ENCODE results near the gene CYP4F22. TPM values are rescaled to one million over a fixed set of nuclear protein-coding genes. Genes with fewer than 3 reads are reported as not detected.
"Not testable (repeated sequence)": the region's sequence is repeated elsewhere in the genome, so short reads cannot be mapped to it uniquely, and the experiment has no call there.

The CYP4F22 gene
- total RNA-seq, 1 donor from 2014 or later = not detected

DNA sequence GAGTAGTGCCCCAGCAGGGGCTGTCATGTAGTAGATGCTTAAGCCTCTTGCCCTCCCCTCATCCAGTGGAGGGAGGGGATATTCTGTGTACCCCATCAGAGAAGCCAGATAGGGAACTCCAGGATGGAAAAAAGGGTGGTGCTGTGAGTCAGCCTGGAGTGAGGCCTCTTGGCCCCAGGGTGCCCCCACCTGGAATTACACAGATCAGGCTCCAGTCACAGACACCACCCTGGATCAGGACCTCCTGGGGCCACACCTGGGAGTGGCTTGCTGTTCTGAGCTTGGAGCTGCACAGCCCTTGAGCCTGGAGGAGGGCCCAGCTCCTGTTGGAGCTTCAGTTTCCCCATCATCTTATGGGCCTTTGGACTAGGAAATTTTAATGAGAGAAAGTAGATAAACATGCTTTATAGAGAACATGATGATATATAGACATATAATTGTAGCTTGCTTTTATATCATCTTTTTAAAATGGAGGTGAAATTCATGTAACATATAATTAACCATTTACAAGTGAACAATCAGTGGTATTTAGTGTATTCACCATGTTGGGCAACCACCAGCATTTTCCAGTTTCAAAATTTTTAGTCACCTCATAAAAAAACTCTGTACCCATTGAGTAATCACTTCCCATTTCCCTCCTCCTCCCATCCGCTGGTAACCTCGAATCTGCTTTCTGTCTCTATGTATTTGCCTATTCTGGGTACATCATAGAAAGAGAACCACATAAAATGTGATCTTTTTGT lies 24.6 kb downstream of the CYP4F22 start:
- intact Hi-C loops (cut with micrococcal nuclease) = loop anchor here (1.0 to 2.0 kb wide), 3 partner anchors 18 to 66 kb away; no protein-coding TSS in a partner anchor
- DNase-seq (ENCODE audit: low spot score) = no peak
- Mint-ChIP-seq H3K36me3 (ENCODE audit: low read depth) (no peaks in the 10 kb centered on the region), H3K27ac (peak overlapping the region; percentile 8), H3K9me3 (peaks cover 13% of the 10 kb centered on the region), H3K4me3 (no peak overlapping the region), H3K4me1 (ENCODE audit: low read depth) (peaks cover 29% of the 10 kb centered on the region), H3K27me3 (ENCODE audit: insufficient read depth) (peaks cover 7% of the 10 kb centered on the region)

DNA sequence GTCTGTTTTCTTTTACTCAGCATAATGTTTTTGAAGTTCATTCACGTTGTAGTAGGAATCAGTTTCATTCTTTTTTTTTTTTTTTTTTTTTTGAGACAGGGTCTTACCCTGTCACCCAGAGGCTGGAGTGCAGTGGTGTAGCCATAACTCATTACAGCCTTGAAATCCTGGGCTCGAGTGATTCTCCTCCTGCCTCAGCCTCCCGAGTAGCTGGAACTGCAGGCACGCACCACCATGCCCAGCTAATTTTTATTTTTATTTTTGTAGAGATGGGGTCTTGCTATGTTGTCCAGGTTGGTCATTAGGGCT lies 25.2 kb downstream of the CYP4F22 start:
- not testable (repeated sequence) for H3K27me3 Mint-ChIP-seq (ENCODE audit: insufficient read depth); DNase-seq (ENCODE audit: low spot score); H3K4me3 Mint-ChIP-seq; H3K36me3 Mint-ChIP-seq (ENCODE audit: low read depth)
- Mint-ChIP-seq H3K27ac (peak overlapping the region; percentile 8), H3K4me1 (ENCODE audit: low read depth) (peaks cover 29% of the 10 kb centered on the region), H3K9me3 (peaks cover 18% of the 10 kb centered on the region)
- intact Hi-C loops (cut with micrococcal nuclease) = loop anchor here (1.0 to 2.0 kb wide), 3 partner anchors 17 to 66 kb away; no protein-coding TSS in a partner anchor

DNA sequence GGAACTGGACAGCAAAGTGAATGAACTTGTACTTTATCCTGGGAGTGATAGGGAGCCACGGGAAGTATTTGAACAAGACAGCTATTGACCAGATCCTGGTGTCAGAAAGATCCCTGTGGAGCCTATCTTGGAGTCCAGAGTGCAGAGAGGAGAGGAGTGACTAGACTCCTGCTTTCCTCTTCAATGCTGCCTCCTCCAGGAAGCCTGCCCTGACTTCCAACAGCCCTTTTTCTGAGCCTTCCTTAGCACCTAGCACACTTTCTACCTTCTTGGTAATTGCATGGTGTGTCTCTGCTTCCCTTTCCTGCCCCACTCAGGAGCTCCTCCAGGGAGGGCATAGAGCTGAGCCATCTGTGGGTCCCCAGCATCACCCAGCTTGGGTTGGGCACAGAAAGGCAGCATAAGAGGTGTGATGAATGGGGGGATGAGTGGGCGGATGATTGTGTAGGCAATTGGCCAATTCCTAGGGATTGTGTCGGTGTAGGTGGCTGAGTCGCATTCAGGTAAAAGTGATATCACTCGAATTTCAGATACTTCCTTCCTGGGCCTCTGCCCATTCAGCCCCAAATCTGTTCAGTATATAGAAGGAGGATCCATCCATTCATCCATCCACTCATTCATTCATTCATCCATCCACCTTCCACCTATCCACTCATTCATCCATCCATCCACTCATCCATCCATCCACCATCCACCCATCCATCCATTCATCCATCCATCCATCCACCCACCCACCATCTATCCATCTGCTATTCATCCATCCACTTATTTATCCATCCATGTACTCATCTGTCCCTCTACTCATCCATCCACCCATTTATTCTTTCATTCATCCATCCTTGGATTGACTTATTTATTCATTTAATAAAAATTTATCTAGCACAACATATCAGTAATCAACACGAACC lies 26.9 kb downstream of the CYP4F22 start:
- Mint-ChIP-seq H3K27ac (no peak overlapping the region), H3K36me3 (ENCODE audit: low read depth) (no peaks in the 10 kb centered on the region), H3K27me3 (ENCODE audit: insufficient read depth) (peaks cover 5% of the 10 kb centered on the region), H3K4me1 (ENCODE audit: low read depth) (peaks cover 29% of the 10 kb centered on the region), H3K4me3 (no peak overlapping the region), H3K9me3 (peaks cover 14% of the 10 kb centered on the region)
- DNase-seq (ENCODE audit: low spot score) = no peak
- intact Hi-C loops (cut with micrococcal nuclease) = no loop called here

DNA sequence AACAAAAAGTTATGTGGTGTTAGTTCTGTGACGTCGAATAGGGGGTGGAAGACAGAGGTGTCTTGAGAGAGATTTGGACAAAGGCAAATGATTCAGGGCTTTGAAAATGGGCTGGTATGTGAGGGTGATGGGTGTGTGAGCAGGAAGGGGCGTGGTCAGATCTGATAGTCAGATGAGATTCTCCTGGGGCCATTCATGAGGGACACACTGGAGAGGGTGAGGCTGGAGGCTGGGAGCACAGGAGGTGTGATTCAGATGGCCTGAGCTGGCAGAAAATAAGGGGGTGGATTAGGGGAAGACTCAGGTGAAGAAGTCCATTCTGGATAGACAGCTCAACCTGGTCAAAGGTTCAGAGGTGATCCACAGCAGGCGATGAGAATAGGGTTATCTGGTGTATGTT lies 28.0 kb downstream of the CYP4F22 start:
- peaks cover 10% of the 10 kb centered on the region for H3K9me3 Mint-ChIP-seq
- peaks cover 29% of the 10 kb centered on the region for H3K4me1 Mint-ChIP-seq (ENCODE audit: low read depth)
- intact Hi-C loops (cut with micrococcal nuclease) = no loop called here
- H3K4me3 Mint-ChIP-seq = no peak overlapping the region
- DNase-seq (ENCODE audit: low spot score) = no peak
- no peak overlapping the region for H3K27ac Mint-ChIP-seq
- H3K27me3 Mint-ChIP-seq (ENCODE audit: insufficient read depth) = peaks cover 5% of the 10 kb centered on the region
- no peaks in the 10 kb centered on the region for H3K36me3 Mint-ChIP-seq (ENCODE audit: low read depth)

DNA sequence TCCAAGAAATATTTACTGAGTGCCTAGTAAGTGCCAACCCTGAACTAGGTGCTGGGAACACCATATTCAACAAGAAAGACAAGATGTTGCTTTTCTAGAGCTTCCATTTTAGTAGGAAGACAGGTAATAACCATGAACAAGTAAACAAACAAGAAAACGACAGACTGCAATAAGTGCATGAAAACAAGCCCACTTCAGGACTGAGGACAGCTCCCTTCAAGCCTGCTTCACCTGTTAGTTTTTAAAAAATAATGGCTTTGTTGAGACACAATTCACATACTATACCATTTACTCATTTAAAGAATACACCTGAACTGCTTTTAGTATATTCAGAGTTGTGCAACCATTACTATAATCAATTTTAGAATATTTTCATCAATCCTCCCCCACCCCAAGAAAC lies 30.4 kb downstream of the CYP4F22 start:
- H3K27me3 Mint-ChIP-seq (ENCODE audit: insufficient read depth) = peaks cover 5% of the 10 kb centered on the region
- H3K4me1 Mint-ChIP-seq (ENCODE audit: low read depth) = peaks cover 14% of the 10 kb centered on the region
- H3K9me3 Mint-ChIP-seq = peaks cover 10% of the 10 kb centered on the region
- no peaks in the 10 kb centered on the region for H3K36me3 Mint-ChIP-seq (ENCODE audit: low read depth)
- intact Hi-C loops (cut with micrococcal nuclease) = no loop called here
- H3K27ac Mint-ChIP-seq = no peak overlapping the region
- no peak overlapping the region for H3K4me3 Mint-ChIP-seq
- no peak for DNase-seq (ENCODE audit: low spot score)

DNA sequence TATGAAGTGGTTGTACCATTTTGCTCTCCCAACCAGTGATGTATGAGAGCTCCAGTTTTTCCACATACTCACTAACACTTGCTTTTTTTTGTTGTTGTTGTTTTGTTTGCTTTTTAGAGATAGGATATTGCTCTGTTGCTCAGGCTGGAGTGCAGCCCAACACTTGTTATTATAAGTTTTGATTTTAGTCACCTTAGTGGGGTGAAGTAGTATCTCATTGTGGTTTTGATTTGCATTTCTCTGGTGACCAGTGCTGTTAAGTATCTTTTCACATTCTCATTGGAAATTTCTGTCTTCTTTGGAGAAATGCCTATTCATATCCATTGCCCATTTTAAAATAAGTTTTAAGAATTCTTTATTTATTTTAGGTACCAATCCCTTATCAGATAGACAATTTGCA lies 31.3 kb downstream of the CYP4F22 start:
- intact Hi-C loops (cut with micrococcal nuclease) = no loop called here
- Mint-ChIP-seq H3K4me3 (no peak overlapping the region), H3K4me1 (ENCODE audit: low read depth) (peaks cover 12% of the 10 kb centered on the region), H3K36me3 (ENCODE audit: low read depth) (no peaks in the 10 kb centered on the region), H3K27me3 (ENCODE audit: insufficient read depth) (peaks cover 5% of the 10 kb centered on the region), H3K27ac (no peak overlapping the region), H3K9me3 (peaks cover 10% of the 10 kb centered on the region)
- no peak for DNase-seq (ENCODE audit: low spot score)

DNA sequence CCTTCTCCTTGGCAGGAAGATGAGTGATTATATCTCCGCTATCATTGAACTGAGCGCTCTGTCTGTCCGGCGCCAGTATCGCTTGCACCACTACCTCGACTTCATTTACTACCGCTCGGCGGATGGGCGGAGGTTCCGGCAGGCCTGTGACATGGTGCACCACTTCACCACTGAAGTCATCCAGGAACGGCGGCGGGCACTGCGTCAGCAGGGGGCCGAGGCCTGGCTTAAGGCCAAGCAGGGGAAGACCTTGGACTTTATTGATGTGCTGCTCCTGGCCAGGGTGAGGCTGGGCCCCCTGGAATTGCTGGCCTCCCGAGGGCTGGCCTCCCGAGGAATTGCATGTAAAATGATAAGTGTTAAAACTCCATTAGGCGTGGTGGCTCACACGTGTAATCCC lies 32.1 kb downstream of the CYP4F22 start:
- intact Hi-C loops (cut with micrococcal nuclease) = no loop called here
- Mint-ChIP-seq H3K27me3 (ENCODE audit: insufficient read depth) (peaks cover 4% of the 10 kb centered on the region), H3K36me3 (ENCODE audit: low read depth) (no peaks in the 10 kb centered on the region), H3K4me3 (no peak overlapping the region), H3K27ac (no peak overlapping the region), H3K4me1 (ENCODE audit: low read depth) (peaks cover 4% of the 10 kb centered on the region), H3K9me3 (peaks cover 10% of the 10 kb centered on the region)
- no peak for DNase-seq (ENCODE audit: low spot score)

DNA sequence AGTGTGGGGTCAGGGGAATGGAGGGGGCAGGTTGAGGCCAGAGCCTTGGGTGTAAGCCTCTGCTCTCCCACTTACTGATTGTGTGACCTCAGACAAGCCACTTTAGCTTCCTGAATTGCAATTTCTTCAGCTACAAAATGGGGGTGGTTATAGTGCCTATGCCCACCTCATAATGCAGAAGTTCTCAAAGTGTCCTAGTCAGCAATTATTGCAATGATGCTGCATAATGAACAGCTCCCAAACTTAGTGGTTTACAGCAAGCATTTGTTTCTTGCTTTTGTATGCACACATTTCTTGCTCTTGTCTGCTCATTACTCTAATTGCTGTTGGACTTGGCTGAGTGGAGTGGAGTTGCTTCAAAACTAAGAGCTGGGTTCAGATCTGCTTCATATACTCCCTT lies 36.0 kb downstream of the CYP4F22 start:
- Mint-ChIP-seq H3K36me3 (ENCODE audit: low read depth) (no peaks in the 10 kb centered on the region), H3K27me3 (ENCODE audit: insufficient read depth) (peaks cover 4% of the 10 kb centered on the region), H3K9me3 (no peaks in the 10 kb centered on the region), H3K4me3 (no peak overlapping the region), H3K27ac (no peak overlapping the region), H3K4me1 (ENCODE audit: low read depth) (no peaks in the 10 kb centered on the region)
- intact Hi-C loops (cut with micrococcal nuclease) = no loop called here
- DNase-seq (ENCODE audit: low spot score) = no peak

DNA sequence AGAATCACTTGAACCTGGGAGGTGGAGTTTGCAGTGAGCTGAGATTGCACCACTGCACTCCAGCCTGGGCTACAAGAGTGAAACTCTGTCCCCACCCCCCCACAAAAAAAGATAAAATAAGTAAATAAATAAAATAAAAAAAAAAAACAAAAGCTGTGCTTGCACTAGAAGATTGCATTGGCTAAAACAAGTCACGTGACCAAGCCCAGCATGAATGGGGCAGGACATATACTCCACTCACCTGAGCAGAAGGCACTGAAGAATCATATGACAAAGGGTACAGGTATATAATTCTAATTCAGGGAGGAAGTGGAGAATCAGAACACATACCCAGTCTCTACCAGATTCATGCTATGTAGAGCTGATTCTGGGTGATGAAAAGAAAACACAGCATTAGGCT lies 36.6 kb downstream of the CYP4F22 start:
- H3K27me3 Mint-ChIP-seq (ENCODE audit: insufficient read depth) = peaks cover 4% of the 10 kb centered on the region
- H3K4me1 Mint-ChIP-seq (ENCODE audit: low read depth) = peaks cover under 1% of the 10 kb centered on the region
- no peaks in the 10 kb centered on the region for H3K9me3 Mint-ChIP-seq
- no peaks in the 10 kb centered on the region for H3K36me3 Mint-ChIP-seq (ENCODE audit: low read depth)
- DNase-seq (ENCODE audit: low spot score) = no peak
- H3K4me3 Mint-ChIP-seq = no peak overlapping the region
- no peak overlapping the region for H3K27ac Mint-ChIP-seq
- intact Hi-C loops (cut with micrococcal nuclease) = no loop called here

DNA sequence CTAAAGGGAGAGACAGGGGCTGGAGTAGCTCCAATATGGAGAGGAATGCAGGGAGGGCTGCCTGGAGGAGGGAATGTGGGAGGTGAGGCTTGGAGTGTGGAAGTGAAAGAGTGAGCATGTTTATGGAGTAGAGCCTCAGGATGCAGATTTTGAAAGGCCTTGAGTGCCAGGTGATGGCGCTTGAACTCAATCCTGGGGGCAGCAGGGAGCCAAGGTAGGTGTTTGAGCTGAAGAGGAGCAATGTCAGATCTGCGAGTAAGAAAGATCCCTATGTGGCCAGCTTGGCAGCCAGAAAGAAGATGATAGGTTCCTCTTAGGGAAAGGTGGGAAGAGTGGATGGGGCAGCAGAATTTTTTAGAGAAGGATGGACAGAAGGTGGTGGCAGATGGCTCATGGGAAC lies 40.3 kb downstream of the CYP4F22 start:
- Mint-ChIP-seq H3K9me3 (no peaks in the 10 kb centered on the region), H3K4me3 (no peak overlapping the region), H3K27me3 (ENCODE audit: insufficient read depth) (peaks cover 8% of the 10 kb centered on the region), H3K36me3 (ENCODE audit: low read depth) (no peaks in the 10 kb centered on the region), H3K4me1 (ENCODE audit: low read depth) (peaks cover 13% of the 10 kb centered on the region), H3K27ac (no peak overlapping the region)
- DNase-seq (ENCODE audit: low spot score) = no peak
- intact Hi-C loops (cut with micrococcal nuclease) = no loop called here

DNA sequence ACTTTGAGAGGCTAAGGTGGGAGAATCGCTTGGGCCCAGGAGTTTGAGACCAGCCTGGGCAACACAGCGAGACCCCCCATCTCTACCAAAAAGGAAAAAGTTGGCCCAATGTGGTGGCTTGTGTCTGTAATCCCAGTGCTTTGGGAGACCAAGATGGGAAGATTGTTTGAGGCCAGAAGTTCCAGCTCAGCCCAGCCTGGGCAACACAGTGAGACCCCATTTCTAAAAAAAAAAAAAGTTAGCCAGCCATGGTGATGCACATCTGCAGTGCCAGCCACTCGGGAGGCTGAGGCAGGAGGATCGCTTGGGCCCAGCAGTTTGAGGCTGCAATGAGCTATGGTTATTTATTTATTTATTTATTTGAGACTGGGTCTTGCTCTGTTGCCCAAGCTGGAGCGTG lies 41.3 kb downstream of the CYP4F22 start:
- Mint-ChIP-seq H3K36me3 (ENCODE audit: low read depth) (no peaks in the 10 kb centered on the region), H3K27me3 (ENCODE audit: insufficient read depth) (peaks cover 11% of the 10 kb centered on the region), H3K27ac (no peak overlapping the region), H3K4me1 (ENCODE audit: low read depth) (peaks cover 18% of the 10 kb centered on the region), H3K4me3 (no peak overlapping the region), H3K9me3 (no peaks in the 10 kb centered on the region)
- intact Hi-C loops (cut with micrococcal nuclease) = no loop called here
- no peak for DNase-seq (ENCODE audit: low spot score)

DNA sequence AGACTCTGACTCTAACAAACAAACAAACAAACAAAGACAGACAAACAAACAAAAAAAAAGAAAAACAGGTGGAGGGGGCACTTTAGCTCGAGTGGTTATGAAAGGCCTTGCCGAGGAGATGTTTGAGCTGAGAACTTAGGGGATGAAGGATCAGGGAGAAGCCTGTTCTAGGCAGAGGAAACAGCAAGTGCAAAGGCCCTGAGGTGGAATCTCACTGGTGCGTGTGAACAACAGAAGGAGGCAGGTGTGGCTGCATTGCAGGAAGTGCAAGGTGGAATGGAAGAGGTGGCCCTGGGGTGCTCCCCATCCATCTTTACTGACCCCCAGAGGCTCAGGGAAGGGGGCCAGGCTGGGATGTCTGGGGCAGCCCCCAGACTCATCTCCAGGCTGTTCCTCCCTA lies 41.9 kb downstream of the CYP4F22 start:
- Mint-ChIP-seq H3K4me3 (peak overlapping the region; percentile 28), H3K4me1 (ENCODE audit: low read depth) (peaks cover 23% of the 10 kb centered on the region), H3K36me3 (ENCODE audit: low read depth) (no peaks in the 10 kb centered on the region), H3K27me3 (ENCODE audit: insufficient read depth) (peaks cover 11% of the 10 kb centered on the region), H3K27ac (no peak overlapping the region), H3K9me3 (no peaks in the 10 kb centered on the region)
- intact Hi-C loops (cut with micrococcal nuclease) = loop anchor here (2.0 kb wide), 1 partner anchor 17 kb away; no protein-coding TSS in a partner anchor
- no peak for DNase-seq (ENCODE audit: low spot score)

DNA sequence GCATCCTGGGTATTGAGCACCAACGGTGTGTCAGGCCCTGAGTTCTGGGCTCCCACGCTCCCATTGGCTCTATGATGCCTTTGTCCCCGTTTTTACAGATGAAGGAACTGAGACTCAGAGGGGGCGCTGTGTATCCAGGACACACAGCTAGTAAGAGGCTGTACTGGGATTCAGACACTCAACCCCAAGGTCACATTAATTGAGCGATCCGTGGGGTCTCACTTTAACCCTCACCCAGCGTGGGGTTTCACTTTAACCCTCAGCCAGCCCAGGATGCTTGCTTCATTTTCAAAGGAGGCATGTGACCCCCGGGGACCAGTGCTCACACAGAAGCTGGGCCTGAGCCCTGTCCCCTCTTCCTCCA lies 42.6 kb downstream of the CYP4F22 start:
- Mint-ChIP-seq H3K9me3 (no peaks in the 10 kb centered on the region), H3K27ac (peak overlapping the region; percentile 72), H3K4me3 (peak overlapping the region; percentile 80), H3K4me1 (ENCODE audit: low read depth) (peaks cover 28% of the 10 kb centered on the region), H3K27me3 (ENCODE audit: insufficient read depth) (peaks cover 11% of the 10 kb centered on the region), H3K36me3 (ENCODE audit: low read depth) (no peaks in the 10 kb centered on the region)
- intact Hi-C loops (cut with micrococcal nuclease) = loop anchor here (1.0 to 2.0 kb wide), 3 partner anchors 18 to 172 kb away; partner anchors contain the start of gene AKAP8
- DNase-seq (ENCODE audit: low spot score) = no peak
